Ovary (tissue), 3 donors: Measurements from ENCODE around the gene RBM33.

Source experiments
- EP300 ChIP-seq: sonication (generic); formaldehyde crosslinking; IDR thresholded peaks from one replicate; pipeline ENCODE4 v1.6.1; 2017; ENCODE audit warnings: antibody characterized with exemption
- TF ChIP-seq, protein P1 (sequence below), 3 donors: fragments of 450-650 bp in 2 of 3; fragments of 200-600 bp in 1 of 3; IDR thresholded peaks; one replicate each; pipeline versions ENCODE4 v1.5.1 to v1.8.0; 2016 to 2022; ENCODE audit warnings: antibody characterized with exemption in 3 of 3, mild to moderate bottlenecking in 1 of 3
- donor health status: DM: no; HTN: no; CAD: no.

DNA sequence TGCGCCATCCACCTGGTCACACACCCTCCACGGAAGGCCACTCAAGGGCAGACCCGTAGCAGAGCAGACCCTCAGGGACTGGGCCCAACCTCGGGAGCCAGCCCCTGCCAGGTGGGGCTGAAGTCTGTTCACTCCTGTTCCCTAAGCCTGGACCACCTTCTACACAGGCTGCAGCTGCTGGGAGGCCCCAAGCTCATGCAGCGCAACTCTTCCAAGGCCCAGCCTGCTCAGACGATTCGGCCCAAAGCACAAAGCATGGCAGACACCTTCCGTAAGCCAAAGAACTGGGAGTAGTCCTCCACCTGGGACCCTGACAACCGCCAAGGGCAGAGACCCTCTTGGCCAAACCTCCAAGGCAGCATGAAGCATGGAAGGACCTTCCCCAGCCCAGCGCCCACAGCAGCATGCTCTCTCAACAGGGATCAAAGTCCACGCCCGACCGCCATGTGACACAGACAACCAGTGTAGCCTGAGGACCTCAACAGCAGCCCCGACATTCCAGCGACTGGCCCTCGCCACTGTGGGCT lies 156.3 kb downstream of the RBM33 start:
- TF ChIP-seq, protein P1, sequence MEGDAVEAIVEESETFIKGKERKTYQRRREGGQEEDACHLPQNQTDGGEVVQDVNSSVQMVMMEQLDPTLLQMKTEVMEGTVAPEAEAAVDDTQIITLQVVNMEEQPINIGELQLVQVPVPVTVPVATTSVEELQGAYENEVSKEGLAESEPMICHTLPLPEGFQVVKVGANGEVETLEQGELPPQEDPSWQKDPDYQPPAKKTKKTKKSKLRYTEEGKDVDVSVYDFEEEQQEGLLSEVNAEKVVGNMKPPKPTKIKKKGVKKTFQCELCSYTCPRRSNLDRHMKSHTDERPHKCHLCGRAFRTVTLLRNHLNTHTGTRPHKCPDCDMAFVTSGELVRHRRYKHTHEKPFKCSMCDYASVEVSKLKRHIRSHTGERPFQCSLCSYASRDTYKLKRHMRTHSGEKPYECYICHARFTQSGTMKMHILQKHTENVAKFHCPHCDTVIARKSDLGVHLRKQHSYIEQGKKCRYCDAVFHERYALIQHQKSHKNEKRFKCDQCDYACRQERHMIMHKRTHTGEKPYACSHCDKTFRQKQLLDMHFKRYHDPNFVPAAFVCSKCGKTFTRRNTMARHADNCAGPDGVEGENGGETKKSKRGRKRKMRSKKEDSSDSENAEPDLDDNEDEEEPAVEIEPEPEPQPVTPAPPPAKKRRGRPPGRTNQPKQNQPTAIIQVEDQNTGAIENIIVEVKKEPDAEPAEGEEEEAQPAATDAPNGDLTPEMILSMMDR (IDR thresholded peaks at IDR 0.05): no peak
- no peak for TF ChIP-seq EP300
